SJCRH30 (cell line): ENCODE measurements around the gene DRAXIN. TPM values are rescaled to one million over a fixed set of nuclear protein-coding genes. Genes with fewer than 3 reads are reported as not detected.

Experiments used
- DNase-seq, 2 experiments: peaks; one replicate each; pipeline ENCODE4 v3.0.0-alpha.2; 2015 to 2020
- H3K27ac ChIP-seq: fragments of 250-450 bp; sonication (Bioruptor Pico); 2 replicates; pipeline ENCODE4 v1.5.1; 2020; ENCODE audit warnings: mild to moderate bottlenecking, moderate library complexity
- H3K27me3 ChIP-seq: fragments of 250-450 bp; sonication (Bioruptor Pico); 2 replicates; pipeline ENCODE4 v1.5.1; 2020; ENCODE audit warnings: mild to moderate bottlenecking, moderate library complexity
- H3K36me3 ChIP-seq: fragments of 250-450 bp; sonication (Bioruptor Pico); 2 replicates; pipeline ENCODE4 v1.5.1; 2020; ENCODE audit warnings: mild to moderate bottlenecking, moderate library complexity
- H3K4me1 ChIP-seq: fragments of 250-450 bp; sonication (Bioruptor Pico); 2 replicates; pipeline ENCODE4 v1.5.1; 2020; ENCODE audit warnings: mild to moderate bottlenecking, moderate library complexity
- H3K4me3 ChIP-seq: fragments of 250-450 bp; sonication (Bioruptor Pico); 2 replicates; pipeline ENCODE4 v1.5.1; 2020; ENCODE audit warnings: mild to moderate bottlenecking, moderate library complexity
- H3K9me3 ChIP-seq: fragments of 250-450 bp; sonication (Bioruptor Pico); replicated peaks from 2 replicates; pipeline ENCODE4 v1.5.1; 2020; ENCODE audit warnings: mild to moderate bottlenecking, moderate library complexity
- total RNA-seq: library from RNA; depleted of rRNA; stranded (reverse); fragments of >200 nt; shearing (Covaris generic); gene quantifications from 2 replicates; pipeline ENCODE4 v1.2.3, GENCODE V29; 2014

The DRAXIN gene
- total RNA-seq, 1 experiment from 2014 or later: 8.0 TPM

- no peak overlapping the region for H3K27ac ChIP-seq
- no peaks in the 10 kb centered on the region for H3K9me3 ChIP-seq
- DNase-seq: no peak
These were observed 49.0 kb downstream of the DRAXIN start for GRCh38 chr1:11740258-11741192.

GRCh38 chr1:11741482-11741881 is 50.0 kb downstream of the DRAXIN start:
- no peak overlapping the region for H3K27ac ChIP-seq
- no peaks in the 10 kb centered on the region for H3K27me3 ChIP-seq
- H3K4me3 ChIP-seq: no peak overlapping the region
- DNase-seq: no peak
- H3K4me1 ChIP-seq: peaks cover 7% of the 10 kb centered on the region
- H3K9me3 ChIP-seq: no peaks in the 10 kb centered on the region
- no peaks in the 10 kb centered on the region for H3K36me3 ChIP-seq

More at GRCh38 chr1:11740258-11741192, 49.0 kb downstream of the DRAXIN start:
- Histone ChIP-seq H3K4me3 (no peak overlapping the region), H3K27me3 (no peaks in the 10 kb centered on the region), H3K4me1 (peaks cover 8% of the 10 kb centered on the region), H3K36me3 (no peaks in the 10 kb centered on the region)

- Histone ChIP-seq H3K9me3 (no peaks in the 10 kb centered on the region), H3K4me1 (peaks cover 5% of the 10 kb centered on the region), H3K4me3 (no peak overlapping the region)
These were observed 50.5 kb downstream of the DRAXIN start for GRCh38 chr1:11741919-11742558.

GRCh38 chr1:11744287-11744686 is 52.8 kb downstream of the DRAXIN start:
- H3K4me1 ChIP-seq: no peaks in the 10 kb centered on the region; the same call in 1 of the 2 replicates
- H3K27ac ChIP-seq: no peak overlapping the region
- H3K36me3 ChIP-seq: no peaks in the 10 kb centered on the region
- H3K4me3 ChIP-seq: no peak overlapping the region
- peak; percentile 50 for DNase-seq
- H3K9me3 ChIP-seq: no peaks in the 10 kb centered on the region
- H3K27me3 ChIP-seq: no peaks in the 10 kb centered on the region

More at GRCh38 chr1:11741919-11742558, 50.5 kb downstream of the DRAXIN start:
- no peaks in the 10 kb centered on the region for H3K36me3 ChIP-seq
- H3K27me3 ChIP-seq: no peaks in the 10 kb centered on the region
- H3K27ac ChIP-seq: no peak overlapping the region
- no peak for DNase-seq

GRCh38 chr1:11746092-11746491 is 54.6 kb downstream of the DRAXIN start:
- Histone ChIP-seq H3K36me3 (no peaks in the 10 kb centered on the region), H3K4me3 (no peak overlapping the region), H3K4me1 (no peaks in the 10 kb centered on the region; the same call in 1 of the 2 replicates), H3K27ac (no peak overlapping the region), H3K27me3 (no peaks in the 10 kb centered on the region), H3K9me3 (no peaks in the 10 kb centered on the region)
- no peak for DNase-seq

- Histone ChIP-seq H3K4me1 (no peaks in the 10 kb centered on the region; the same call in 1 of the 2 replicates), H3K36me3 (no peaks in the 10 kb centered on the region), H3K4me3 (no peak overlapping the region), H3K9me3 (no peaks in the 10 kb centered on the region), H3K27me3 (no peaks in the 10 kb centered on the region), H3K27ac (no peak overlapping the region)
- DNase-seq: no peak
These were observed 55.4 kb downstream of the DRAXIN start for GRCh38 chr1:11746795-11747487.

GRCh38 chr1:11748294-11749202 is 57.0 kb downstream of the DRAXIN start:
- H3K27me3 ChIP-seq: no peaks in the 10 kb centered on the region
- DNase-seq: no peak
- no peaks in the 10 kb centered on the region; the same call in 1 of the 2 replicates for H3K4me1 ChIP-seq
- H3K27ac ChIP-seq: no peak overlapping the region
- H3K4me3 ChIP-seq: no peak overlapping the region
- H3K36me3 ChIP-seq: no peaks in the 10 kb centered on the region
- no peaks in the 10 kb centered on the region for H3K9me3 ChIP-seq

- H3K27ac ChIP-seq: no peak overlapping the region
- no peaks in the 10 kb centered on the region for H3K36me3 ChIP-seq
- H3K4me3 ChIP-seq: no peak overlapping the region
- DNase-seq: peak; percentile 48 to 55
- H3K27me3 ChIP-seq: no peaks in the 10 kb centered on the region
- H3K9me3 ChIP-seq: no peaks in the 10 kb centered on the region
- H3K4me1 ChIP-seq: no peaks in the 10 kb centered on the region; the same call in 1 of the 2 replicates
These were observed 57.7 kb downstream of the DRAXIN start for GRCh38 chr1:11749203-11749689.

GRCh38 chr1:11749996-11750395 is 58.5 kb downstream of the DRAXIN start:
- H3K4me3 ChIP-seq: no peak overlapping the region
- H3K27ac ChIP-seq: no peak overlapping the region
- H3K27me3 ChIP-seq: 0 out of 2 replicates have a peak, but pooled peaks cover 2% of the 10 kb centered on the region
- H3K36me3 ChIP-seq: no peaks in the 10 kb centered on the region
- H3K9me3 ChIP-seq: no peaks in the 10 kb centered on the region
- no peak for DNase-seq
- no peaks in the 10 kb centered on the region for H3K4me1 ChIP-seq

GRCh38 chr1:11751087-11751486 is 59.6 kb downstream of the DRAXIN start:
- H3K4me1 ChIP-seq: no peaks in the 10 kb centered on the region
- H3K27ac ChIP-seq: no peak overlapping the region
- H3K27me3 ChIP-seq: 0 out of 2 replicates have a peak, but pooled peaks cover 2% of the 10 kb centered on the region
- H3K9me3 ChIP-seq: no peaks in the 10 kb centered on the region
- H3K36me3 ChIP-seq: no peaks in the 10 kb centered on the region
- H3K4me3 ChIP-seq: no peak overlapping the region
- DNase-seq: no peak

GRCh38 chr1:11752359-11753088 is 61.0 kb downstream of the DRAXIN start:
- no peak overlapping the region for H3K4me3 ChIP-seq
- no peak overlapping the region for H3K27ac ChIP-seq
- 0 out of 2 replicates have a peak, but pooled peaks cover 2% of the 10 kb centered on the region for H3K27me3 ChIP-seq
- H3K9me3 ChIP-seq: no peaks in the 10 kb centered on the region
- H3K36me3 ChIP-seq: no peaks in the 10 kb centered on the region
- H3K4me1 ChIP-seq: no peaks in the 10 kb centered on the region
- no peak for DNase-seq

GRCh38 chr1:11753555-11754208 is 62.2 kb downstream of the DRAXIN start:
- no peak for DNase-seq
- no peak overlapping the region for H3K4me3 ChIP-seq
- H3K36me3 ChIP-seq: no peaks in the 10 kb centered on the region
- no peaks in the 10 kb centered on the region for H3K9me3 ChIP-seq
- no peak overlapping the region for H3K27ac ChIP-seq
- H3K27me3 ChIP-seq: 0 out of 2 replicates have a peak, but pooled peaks cover 2% of the 10 kb centered on the region
- H3K4me1 ChIP-seq: no peaks in the 10 kb centered on the region

GRCh38 chr1:11757047-11757446 is 65.5 kb downstream of the DRAXIN start:
- H3K4me1 ChIP-seq: no peaks in the 10 kb centered on the region
- no peak overlapping the region for H3K4me3 ChIP-seq
- no peaks in the 10 kb centered on the region for H3K36me3 ChIP-seq
- 0 out of 2 replicates have a peak, but pooled peaks cover 5% of the 10 kb centered on the region for H3K27me3 ChIP-seq
- no peak overlapping the region for H3K27ac ChIP-seq
- no peaks in the 10 kb centered on the region for H3K9me3 ChIP-seq
- DNase-seq: no peak
